Measurements from ENCODE around the gene ZRANB3.

DNA sequence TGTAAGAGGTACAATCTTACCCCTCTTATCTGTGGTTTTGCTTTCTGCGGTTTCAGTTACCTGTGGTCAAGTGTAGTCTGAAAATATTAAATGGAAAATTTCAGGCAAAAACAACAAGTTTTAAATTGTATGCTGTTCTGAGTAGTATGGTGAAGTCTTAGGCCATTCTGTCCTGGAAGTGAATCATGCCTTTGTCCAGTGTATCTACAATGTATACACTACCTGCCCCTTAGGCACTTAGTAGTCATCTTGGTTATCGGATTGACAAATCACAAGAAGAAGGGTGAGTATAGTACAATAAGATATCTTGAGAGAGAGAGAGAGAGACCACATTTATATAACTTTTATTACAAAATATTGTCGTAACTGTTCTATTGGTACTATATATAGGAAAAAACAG lies 435.4 kb downstream of the ZRANB3 start:
- TF ChIP-seq CTCF (conservative IDR thresholded peaks at IDR 0.05 in 1 of 2, IDR thresholded peaks at IDR 0.05 in 1 of 2; ENCODE audit: low read depth in 1 of 2, low read length in 2 of 2) (no peak), EZH2 (IDR thresholded peaks at IDR 0.05; ENCODE audit: low read length, missing control alignments) (no peak)
